Mucosa of rectum (tissue), 2 donors: Measurements from ENCODE around the gene GPX2.

Experiments used
- H3K27ac ChIP-seq, 2 donors: one replicate each; pipeline ENCODE4 v1.7.0; 2013; ENCODE audit warnings: inconsistent platforms in 2 of 2, low read depth in 2 of 2, low read length in 2 of 2
- H3K27me3 ChIP-seq, 2 donors: one replicate each; pipeline ENCODE4 v1.7.0; 2013; ENCODE audit warnings: low read length in 2 of 2; ENCODE audit not compliant: control insufficient read depth in 2 of 2, insufficient read depth in 2 of 2
- H3K36me3 ChIP-seq, 2 donors: one replicate each; pipeline ENCODE4 v1.7.0; 2013; ENCODE audit warnings: low read length in 2 of 2; ENCODE audit not compliant: control insufficient read depth in 2 of 2, insufficient read depth in 2 of 2
- H3K4me1 ChIP-seq, 2 donors: one replicate each; pipeline ENCODE4 v1.7.0; 2013; ENCODE audit warnings: low read length in 2 of 2, mild to moderate bottlenecking in 1 of 2; ENCODE audit not compliant: control insufficient read depth in 2 of 2, insufficient read depth in 2 of 2
- H3K4me3 ChIP-seq, 2 donors: one replicate each; pipeline ENCODE4 v1.7.0; 2013; ENCODE audit warnings: low read length in 2 of 2
- H3K9ac ChIP-seq, 2 donors: one replicate each; pipeline ENCODE4 v1.7.0; 2013; ENCODE audit warnings: low read length in 2 of 2, low read depth in 1 of 2, mild to moderate bottlenecking in 1 of 2
- H3K9me3 ChIP-seq, 2 donors: one replicate each; pipeline ENCODE4 v1.7.0; 2013; ENCODE audit warnings: low read length in 2 of 2; ENCODE audit not compliant: control insufficient read depth in 2 of 2
- donor health status: healthy.
- donor health status: Normal muscosa, but diverticular disease.

GPX2 gene

DNA sequence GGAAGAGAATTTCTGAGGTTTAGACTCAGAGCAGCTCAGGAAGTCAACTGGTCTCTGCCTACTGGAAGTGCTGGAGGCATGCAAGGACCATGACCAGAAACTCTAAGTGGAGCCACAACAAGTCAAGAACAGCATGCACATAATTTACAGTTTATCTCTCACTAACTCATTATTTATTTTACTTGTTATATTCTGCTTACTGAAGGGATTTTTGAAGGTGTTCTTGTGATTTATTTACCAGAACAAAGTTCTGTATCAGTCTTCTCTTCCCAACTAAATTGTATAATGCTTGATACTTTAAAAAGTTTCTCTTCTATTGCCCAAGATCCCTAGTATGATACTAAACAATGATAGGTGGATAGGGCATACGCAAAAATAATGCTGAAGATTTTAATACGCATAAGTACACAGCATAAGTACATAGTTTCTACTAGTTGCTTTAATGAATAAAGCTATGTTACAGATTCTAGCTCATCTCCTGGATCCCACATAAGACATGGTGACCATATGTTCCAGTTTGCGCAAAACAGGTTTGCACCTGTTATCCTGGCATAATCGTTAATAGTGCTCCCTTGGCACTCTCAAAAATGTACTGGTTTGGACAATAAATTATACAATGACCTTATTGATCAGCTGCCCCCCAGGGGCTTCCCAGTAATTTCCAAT, 51.2 kb downstream of the GPX2 start:
- no peaks in the 10 kb centered on the region for H3K36me3 ChIP-seq
- H3K9me3 ChIP-seq, result no peaks in the 10 kb centered on the region
- H3K27ac ChIP-seq, result no peak overlapping the region
- no peak overlapping the region for H3K9ac ChIP-seq
- H3K4me1 ChIP-seq, result no peaks in the 10 kb centered on the region
- H3K4me3 ChIP-seq, result no peak overlapping the region
- peaks cover 0 to 3% of the 10 kb centered on the region in 2 donors for H3K27me3 ChIP-seq

DNA sequence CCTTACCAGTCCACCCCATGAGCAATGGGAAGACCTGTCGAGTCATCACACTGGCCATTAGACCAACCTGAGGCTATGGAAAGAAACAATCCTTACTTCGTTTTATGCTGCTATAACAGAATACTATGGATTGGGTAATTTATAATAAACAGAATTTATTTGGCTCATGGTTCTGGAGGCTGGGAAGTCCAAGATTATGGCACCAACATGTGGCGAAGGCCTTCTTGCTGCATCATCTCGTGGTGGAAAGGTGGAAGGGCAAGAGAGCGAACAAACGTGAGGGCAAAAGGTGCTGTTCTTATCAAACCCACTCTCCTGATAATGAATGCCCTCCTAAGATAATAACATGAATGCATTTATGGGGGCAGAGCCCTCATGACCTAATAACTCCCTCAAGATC, 53.2 kb downstream of the GPX2 start:
- Histone ChIP-seq H3K4me3 (no peak overlapping the region), H3K4me1 (no peaks in the 10 kb centered on the region), H3K27me3 (peaks cover 0 to 3% of the 10 kb centered on the region in 2 donors), H3K27ac (no peak overlapping the region), H3K9ac (no peak overlapping the region), H3K9me3 (no peaks in the 10 kb centered on the region), H3K36me3 (no peaks in the 10 kb centered on the region)
